ENCODE measurements around the gene MYCBP.

MYCBP gene

GRCh38 chr1:38815903-38816627 is 57.1 kb downstream of the MYCBP start:
- Histone ChIP-seq H3K4me1 (ENCODE audit: control insufficient read depth, insufficient read depth, low read length) (peaks cover 12% of the 10 kb centered on the region), H3K9ac (ENCODE audit: low read length) (no peak overlapping the region), H3K4me3 (ENCODE audit: low read length) (no peak overlapping the region), H3K36me3 (ENCODE audit: control insufficient read depth, insufficient read depth, low read length) (no peaks in the 10 kb centered on the region), H3K27me3 (ENCODE audit: control insufficient read depth, insufficient read depth, low read length) (peaks cover 45% of the 10 kb centered on the region), H3K9me3 (ENCODE audit: control insufficient read depth, low read length) (no peaks in the 10 kb centered on the region)

- H3K9ac ChIP-seq (ENCODE audit: low read length), result no peak overlapping the region
- H3K9me3 ChIP-seq (ENCODE audit: control insufficient read depth, low read length), result no peaks in the 10 kb centered on the region
- H3K36me3 ChIP-seq (ENCODE audit: control insufficient read depth, insufficient read depth, low read length), result no peaks in the 10 kb centered on the region
- peaks cover 49% of the 10 kb centered on the region for H3K27me3 ChIP-seq (ENCODE audit: control insufficient read depth, insufficient read depth, low read length)
- peaks cover 12% of the 10 kb centered on the region for H3K4me1 ChIP-seq (ENCODE audit: control insufficient read depth, insufficient read depth, low read length)
- H3K4me3 ChIP-seq (ENCODE audit: low read length), result no peak overlapping the region
Measured at GRCh38 chr1:38814984-38815464, 58.1 kb downstream of the MYCBP start.

- Histone ChIP-seq H3K4me1 (ENCODE audit: control insufficient read depth, insufficient read depth, low read length) (peaks cover 12% of the 10 kb centered on the region), H3K9ac (ENCODE audit: low read length) (no peak overlapping the region), H3K4me3 (ENCODE audit: low read length) (no peak overlapping the region), H3K9me3 (ENCODE audit: control insufficient read depth, low read length) (no peaks in the 10 kb centered on the region), H3K36me3 (ENCODE audit: control insufficient read depth, insufficient read depth, low read length) (no peaks in the 10 kb centered on the region), H3K27me3 (ENCODE audit: control insufficient read depth, insufficient read depth, low read length) (peaks cover 48% of the 10 kb centered on the region)
Measured at GRCh38 chr1:38814444-38814983, 58.6 kb downstream of the MYCBP start.

DNA sequence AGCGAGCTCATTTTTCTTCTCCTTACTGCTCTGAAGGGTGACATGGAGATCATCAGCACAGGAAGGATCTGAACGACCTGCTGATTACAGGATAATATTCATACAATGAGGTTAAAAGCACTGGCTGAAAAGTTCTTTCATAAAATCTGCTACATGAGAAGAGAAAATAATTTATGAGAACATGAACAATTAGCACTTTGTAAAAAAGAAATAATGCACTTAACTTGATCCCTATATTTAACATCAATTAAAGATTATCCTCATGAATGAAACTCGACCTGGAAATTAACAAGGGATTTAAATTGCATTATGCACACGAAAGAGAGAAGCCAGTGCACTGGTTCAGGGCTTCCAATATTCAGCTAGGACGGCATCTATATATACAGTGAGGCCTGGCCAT is 60.2 kb downstream of the MYCBP start:
- Histone ChIP-seq H3K4me1 (ENCODE audit: control insufficient read depth, insufficient read depth, low read length) (peaks cover 4% of the 10 kb centered on the region), H3K27me3 (ENCODE audit: control insufficient read depth, insufficient read depth, low read length) (peaks cover 33% of the 10 kb centered on the region), H3K36me3 (ENCODE audit: control insufficient read depth, insufficient read depth, low read length) (no peaks in the 10 kb centered on the region), H3K9ac (ENCODE audit: low read length) (no peak overlapping the region), H3K4me3 (ENCODE audit: low read length) (no peak overlapping the region), H3K9me3 (ENCODE audit: control insufficient read depth, low read length) (no peaks in the 10 kb centered on the region)

All from mucosa of stomach (tissue), 1 donor.